ENCODE results near the gene CEP112. TPM values are rescaled to one million over a fixed set of nuclear protein-coding genes. Genes with fewer than 3 reads are reported as not detected.

Gene CEP112
- total and polyA plus RNA-seq, 10 of the 15 experiments (the other 5 are each of a cell fraction or from before 2014, with no cell fraction given): 0.11 to 3.8 (median 0.32) TPM; not detected in 1

DNA sequence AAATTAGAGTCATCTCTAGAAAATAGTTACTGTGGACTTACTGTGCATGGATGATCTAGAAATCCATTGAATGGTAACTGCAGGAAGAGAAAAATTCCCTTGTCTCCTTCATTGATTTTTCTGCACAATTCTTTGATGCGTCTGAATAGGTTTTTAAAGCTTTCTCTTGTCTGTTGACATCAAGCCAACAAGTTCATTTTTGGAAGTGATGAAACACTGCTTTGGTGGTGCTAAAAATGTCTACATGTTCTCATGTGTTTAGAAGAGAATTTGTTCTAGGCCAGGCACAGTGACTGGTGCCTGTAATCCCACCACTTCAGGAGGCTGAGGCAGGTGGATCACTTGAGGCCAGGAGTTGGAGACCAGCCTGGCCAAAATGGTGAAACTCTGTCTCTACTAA lies 573.4 kb downstream of the CEP112 start (continued):
- TF ChIP-seq, protein P1, sequence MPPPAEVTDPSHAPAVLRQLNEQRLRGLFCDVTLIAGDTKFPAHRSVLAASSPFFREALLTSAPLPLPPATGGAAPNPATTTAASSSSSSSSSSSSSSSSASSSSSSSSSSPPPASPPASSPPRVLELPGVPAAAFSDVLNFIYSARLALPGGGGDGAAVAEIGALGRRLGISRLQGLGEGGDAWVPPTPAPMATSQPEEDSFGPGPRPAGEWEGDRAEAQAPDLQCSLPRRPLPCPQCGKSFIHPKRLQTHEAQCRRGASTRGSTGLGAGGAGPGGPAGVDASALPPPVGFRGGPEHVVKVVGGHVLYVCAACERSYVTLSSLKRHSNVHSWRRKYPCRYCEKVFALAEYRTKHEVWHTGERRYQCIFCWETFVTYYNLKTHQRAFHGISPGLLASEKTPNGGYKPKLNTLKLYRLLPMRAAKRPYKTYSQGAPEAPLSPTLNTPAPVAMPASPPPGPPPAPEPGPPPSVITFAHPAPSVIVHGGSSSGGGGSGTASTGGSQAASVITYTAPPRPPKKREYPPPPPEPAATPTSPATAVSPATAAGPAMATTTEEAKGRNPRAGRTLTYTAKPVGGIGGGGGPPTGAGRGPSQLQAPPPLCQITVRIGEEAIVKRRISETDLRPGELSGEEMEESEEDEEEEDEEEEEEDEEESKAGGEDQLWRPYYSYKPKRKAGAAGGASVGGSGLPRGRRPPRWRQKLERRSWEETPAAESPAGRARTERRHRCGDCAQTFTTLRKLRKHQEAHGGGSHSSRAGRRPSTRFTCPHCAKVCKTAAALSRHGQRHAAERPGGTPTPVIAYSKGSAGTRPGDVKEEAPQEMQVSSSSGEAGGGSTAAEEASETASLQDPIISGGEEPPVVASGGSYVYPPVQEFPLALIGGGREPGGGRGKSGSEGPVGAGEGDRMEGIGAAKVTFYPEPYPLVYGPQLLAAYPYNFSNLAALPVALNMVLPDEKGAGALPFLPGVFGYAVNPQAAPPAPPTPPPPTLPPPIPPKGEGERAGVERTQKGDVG (CRISPR knock-in tag; IDR thresholded peaks at IDR 0.05): no peak
- TF ChIP-seq BHLHE40 (IDR thresholded peaks at IDR 0.05; ENCODE audit: borderline replicate concordance in 1 of 2, low read depth in 2 of 2, low read length in 1 of 2) (no peak), MYC (IDR thresholded peaks at IDR 0.05; ENCODE audit: insufficient read depth, insufficient read length, insufficient replicate concordance, low read length, severe bottlenecking) (no peak)

DNA sequence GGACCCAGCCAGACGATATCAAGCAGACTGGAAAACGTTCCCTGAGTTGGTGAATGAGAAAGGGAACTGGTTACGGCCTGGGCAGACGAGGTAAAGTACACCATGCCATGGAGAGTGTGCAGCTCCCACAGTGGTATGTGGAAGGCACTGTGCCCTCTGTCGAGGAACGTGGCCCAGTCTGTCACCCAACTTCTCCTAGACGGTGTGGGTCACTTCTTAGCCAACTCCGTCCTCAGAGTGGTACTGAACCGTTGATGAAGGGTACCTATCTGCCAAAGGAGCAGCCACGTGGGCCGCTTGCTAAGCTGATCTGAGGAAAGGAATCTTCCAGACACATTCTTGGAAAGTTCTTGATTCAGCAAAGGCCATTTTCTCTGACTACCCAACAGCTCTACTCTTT lies 574.4 kb downstream of the CEP112 start:
- ATAC-seq: no peak
- TF ChIP-seq PAX5 (IDR thresholded peaks at IDR 0.05; ENCODE audit: borderline replicate concordance, low read depth, low read length): no peak
- TF ChIP-seq, protein P2, sequence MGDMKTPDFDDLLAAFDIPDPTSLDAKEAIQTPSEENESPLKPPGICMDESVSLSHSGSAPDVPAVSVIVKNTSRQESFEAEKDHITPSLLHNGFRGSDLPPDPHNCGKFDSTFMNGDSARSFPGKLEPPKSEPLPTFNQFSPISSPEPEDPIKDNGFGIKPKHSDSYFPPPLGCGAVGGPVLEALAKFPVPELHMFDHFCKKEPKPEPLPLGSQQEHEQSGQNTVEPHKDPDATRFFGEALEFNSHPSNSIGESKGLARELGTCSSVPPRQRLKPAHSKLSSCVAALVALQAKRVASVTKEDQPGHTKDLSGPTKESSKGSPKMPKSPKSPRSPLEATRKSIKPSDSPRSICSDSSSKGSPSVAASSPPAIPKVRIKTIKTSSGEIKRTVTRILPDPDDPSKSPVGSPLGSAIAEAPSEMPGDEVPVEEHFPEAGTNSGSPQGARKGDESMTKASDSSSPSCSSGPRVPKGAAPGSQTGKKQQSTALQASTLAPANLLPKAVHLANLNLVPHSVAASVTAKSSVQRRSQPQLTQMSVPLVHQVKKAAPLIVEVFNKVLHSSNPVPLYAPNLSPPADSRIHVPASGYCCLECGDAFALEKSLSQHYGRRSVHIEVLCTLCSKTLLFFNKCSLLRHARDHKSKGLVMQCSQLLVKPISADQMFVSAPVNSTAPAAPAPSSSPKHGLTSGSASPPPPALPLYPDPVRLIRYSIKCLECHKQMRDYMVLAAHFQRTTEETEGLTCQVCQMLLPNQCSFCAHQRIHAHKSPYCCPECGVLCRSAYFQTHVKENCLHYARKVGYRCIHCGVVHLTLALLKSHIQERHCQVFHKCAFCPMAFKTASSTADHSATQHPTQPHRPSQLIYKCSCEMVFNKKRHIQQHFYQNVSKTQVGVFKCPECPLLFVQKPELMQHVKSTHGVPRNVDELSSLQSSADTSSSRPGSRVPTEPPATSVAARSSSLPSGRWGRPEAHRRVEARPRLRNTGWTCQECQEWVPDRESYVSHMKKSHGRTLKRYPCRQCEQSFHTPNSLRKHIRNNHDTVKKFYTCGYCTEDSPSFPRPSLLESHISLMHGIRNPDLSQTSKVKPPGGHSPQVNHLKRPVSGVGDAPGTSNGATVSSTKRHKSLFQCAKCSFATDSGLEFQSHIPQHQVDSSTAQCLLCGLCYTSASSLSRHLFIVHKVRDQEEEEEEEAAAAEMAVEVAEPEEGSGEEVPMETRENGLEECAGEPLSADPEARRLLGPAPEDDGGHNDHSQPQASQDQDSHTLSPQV (IDR thresholded peaks at IDR 0.05): no peak
- TF ChIP-seq, protein P3, sequence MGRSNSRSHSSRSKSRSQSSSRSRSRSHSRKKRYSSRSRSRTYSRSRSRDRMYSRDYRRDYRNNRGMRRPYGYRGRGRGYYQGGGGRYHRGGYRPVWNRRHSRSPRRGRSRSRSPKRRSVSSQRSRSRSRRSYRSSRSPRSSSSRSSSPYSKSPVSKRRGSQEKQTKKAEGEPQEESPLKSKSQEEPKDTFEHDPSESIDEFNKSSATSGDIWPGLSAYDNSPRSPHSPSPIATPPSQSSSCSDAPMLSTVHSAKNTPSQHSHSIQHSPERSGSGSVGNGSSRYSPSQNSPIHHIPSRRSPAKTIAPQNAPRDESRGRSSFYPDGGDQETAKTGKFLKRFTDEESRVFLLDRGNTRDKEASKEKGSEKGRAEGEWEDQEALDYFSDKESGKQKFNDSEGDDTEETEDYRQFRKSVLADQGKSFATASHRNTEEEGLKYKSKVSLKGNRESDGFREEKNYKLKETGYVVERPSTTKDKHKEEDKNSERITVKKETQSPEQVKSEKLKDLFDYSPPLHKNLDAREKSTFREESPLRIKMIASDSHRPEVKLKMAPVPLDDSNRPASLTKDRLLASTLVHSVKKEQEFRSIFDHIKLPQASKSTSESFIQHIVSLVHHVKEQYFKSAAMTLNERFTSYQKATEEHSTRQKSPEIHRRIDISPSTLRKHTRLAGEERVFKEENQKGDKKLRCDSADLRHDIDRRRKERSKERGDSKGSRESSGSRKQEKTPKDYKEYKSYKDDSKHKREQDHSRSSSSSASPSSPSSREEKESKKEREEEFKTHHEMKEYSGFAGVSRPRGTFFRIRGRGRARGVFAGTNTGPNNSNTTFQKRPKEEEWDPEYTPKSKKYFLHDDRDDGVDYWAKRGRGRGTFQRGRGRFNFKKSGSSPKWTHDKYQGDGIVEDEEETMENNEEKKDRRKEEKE (IDR thresholded peaks at IDR 0.05): no peak
- TF ChIP-seq LARP7 (IDR thresholded peaks at IDR 0.05): no peak
- TF ChIP-seq MXI1 (IDR thresholded peaks at IDR 0.05; ENCODE audit: low read depth, low read length): no peak
- no peak for TF ChIP-seq TAF1 (IDR thresholded peaks at IDR 0.05; ENCODE audit: borderline replicate concordance, low read depth, low read length)
- TF ChIP-seq PAX8 (IDR thresholded peaks at IDR 0.05): no peak
- TF ChIP-seq EZH2 (IDR thresholded peaks at IDR 0.05; ENCODE audit: borderline replicate concordance, control insufficient read depth, low read depth, low read length): no peak

More for the DNA sequence above, 574.4 kb downstream of the CEP112 start:
- FAIRE-seq (no peak), DNase-seq (ENCODE audit: low read depth, low spot score) (no peak)
- H3K36me3 ChIP-seq (ENCODE audit: control insufficient read depth in 2 of 2, insufficient read depth in 2 of 2, low read length in 1 of 2): no peaks in the 10 kb centered on the region
- POLR2A ChIA-PET: interaction anchor here (0.6 kb wide), 1 partner anchor 19 kb away, joined by 3 read pairs; no protein-coding TSS in a partner anchor
- in situ Hi-C loops (cut with MboI) (no loop called here), intact Hi-C loops (cut with micrococcal nuclease; ENCODE audit: unreplicated experiment) (no loop called here)
- 18% methylated on average over 11 of the region's 11 CpGs for WGBS (ENCODE audit: insufficient coverage, insufficient replicate concordance, low lambda C conversion rate, missing lambda C conversion rate)
- H2AFZ ChIP-seq (ENCODE audit: control insufficient read depth, low read depth, low read length): no peak overlapping the region
- no peak overlapping the region for H3K27ac ChIP-seq (ENCODE audit: control insufficient read depth, insufficient read depth)
- SMC1A ChIA-PET (ENCODE audit: uncharacterized antibody, unreplicated experiment): interaction anchor here (0.6 kb wide), 1 partner anchor 928 kb away, joined by 3 read pairs; no protein-coding TSS in a partner anchor
- CTCF ChIA-PET: no interaction called here
- no peaks in the 10 kb centered on the region for H4K20me1 ChIP-seq (ENCODE audit: control insufficient read depth, insufficient read depth)
- no TSS peak for BruUV-seq (replicated peaks)
- RAD21 ChIA-PET (ENCODE audit: unreplicated experiment): no interaction called here
- H3K9me3 ChIP-seq (replicated peaks; ENCODE audit: control insufficient read depth, insufficient read depth, low read length): no peaks in the 10 kb centered on the region
- no peaks in the 10 kb centered on the region for H3K4me1 ChIP-seq (ENCODE audit: control insufficient read depth, insufficient read depth, low read length)
- H3K4me3 ChIP-seq: no peak overlapping the region
- H3K79me2 ChIP-seq (ENCODE audit: control insufficient read depth, insufficient read depth, low read length): no peaks in the 10 kb centered on the region
- no peak overlapping the region for H3K9ac ChIP-seq (ENCODE audit: control insufficient read depth, insufficient read depth, low read length)
- H3K4me2 ChIP-seq (ENCODE audit: control insufficient read depth, insufficient read depth): no peak overlapping the region
- H3K27me3 ChIP-seq (replicated peaks in 1 of 2; ENCODE audit: control insufficient read depth in 2 of 2, insufficient read depth in 2 of 2, low read length in 1 of 2): no peaks in the 10 kb centered on the region

Data from GM12878 (cell line).